Keratinocyte (primary cell): ENCODE measurements around the gene PEX10. TPM values are rescaled to one million over a fixed set of nuclear protein-coding genes. Genes with fewer than 3 reads are reported as not detected.

Source experiments
- DNase-seq: peaks from one replicate; pipeline ENCODE4 v3.0.0-alpha.2; 2011; ENCODE audit warnings: low read depth, missing footprints, low spot score
- FAIRE-seq: peaks from 2 replicates; lab custom pipeline; 2011; peaks lifted over from hg19 to GRCh38; lab: Jason Lieb, UNC
- H2AFZ ChIP-seq: 2 replicates; pipeline ENCODE4 v1.6.0; 2012; ENCODE audit warnings: low read length, control low read depth, inconsistent platforms; ENCODE audit not compliant: control insufficient read depth
- H3K27ac ChIP-seq: 2 replicates; pipeline ENCODE4 v1.5.1; 2011; ENCODE audit warnings: low read length; ENCODE audit not compliant: control insufficient read depth, insufficient read depth
- H3K27me3 ChIP-seq: 3 replicates; pipeline ENCODE4 v1.6.0; 2011; ENCODE audit warnings: low read length; ENCODE audit not compliant: control insufficient read depth, insufficient read depth; ENCODE audit errors: extremely low read depth
- H3K36me3 ChIP-seq, 2 experiments: 2 replicates in 1 of 2; 3 replicates in 1 of 2; pipeline ENCODE4 v1.5.1; 2011; ENCODE audit warnings: low read length in 2 of 2, mild to moderate bottlenecking in 1 of 2; ENCODE audit not compliant: control insufficient read depth in 2 of 2, insufficient read depth in 2 of 2; ENCODE audit errors: extremely low read depth in 1 of 2
- H3K4me1 ChIP-seq: 3 replicates; pipeline ENCODE4 v1.5.1; 2011; ENCODE audit warnings: low read length; ENCODE audit not compliant: control insufficient read depth, insufficient read depth; ENCODE audit errors: extremely low read depth
- H3K4me2 ChIP-seq: 3 replicates; pipeline ENCODE4 v1.6.0; 2011; ENCODE audit warnings: low read depth, low read length; ENCODE audit not compliant: control insufficient read depth, insufficient read depth; ENCODE audit errors: extremely low read depth
- H3K4me3 ChIP-seq, 3 experiments: fragments of 200-600 bp in 1 of 3; sonication (generic) in 1 of 3; 2 replicates in 2 of 3; 3 replicates in 1 of 3; pipeline ENCODE4 v1.5.1; 2011 to 2016; ENCODE audit warnings: low read length in 3 of 3, mild to moderate bottlenecking in 3 of 3, control low read depth in 2 of 3, inconsistent platforms in 1 of 3, low read depth in 1 of 3, mixed read lengths in 1 of 3, mixed run types in 1 of 3, moderate library complexity in 1 of 3; ENCODE audit not compliant: control insufficient read depth in 2 of 3, insufficient read depth in 2 of 3; ENCODE audit errors: extremely low read depth in 1 of 3
- H3K79me2 ChIP-seq: 2 replicates; pipeline ENCODE4 v1.6.0; 2012; ENCODE audit warnings: low read length; ENCODE audit not compliant: control insufficient read depth, insufficient read depth
- H3K9ac ChIP-seq: 3 replicates; pipeline ENCODE4 v1.6.0; 2011; ENCODE audit warnings: low read length; ENCODE audit not compliant: control insufficient read depth, insufficient read depth; ENCODE audit errors: extremely low read depth
- H3K9me1 ChIP-seq: 3 replicates; pipeline ENCODE4 v1.6.0; 2011; ENCODE audit warnings: low read length; ENCODE audit not compliant: control insufficient read depth, insufficient read depth; ENCODE audit errors: extremely low read depth
- H3K9me3 ChIP-seq: 2 replicates; pipeline ENCODE4 v1.5.1; 2012; ENCODE audit warnings: low read depth, low read length; ENCODE audit not compliant: control insufficient read depth
- H4K20me1 ChIP-seq: 3 replicates; pipeline ENCODE4 v1.6.0; 2011; ENCODE audit warnings: low read length; ENCODE audit not compliant: control insufficient read depth, insufficient read depth; ENCODE audit errors: extremely low read depth
- EZH2 ChIP-seq: IDR thresholded peaks from one replicate; pipeline ENCODE4 v1.6.1; 2012; ENCODE audit warnings: inconsistent platforms, mild to moderate bottlenecking, low read length, moderate library complexity
- dilution Hi-C: fragments of 300-500 bp; cut with MboI; formaldehyde crosslinking; loops from one replicate; pipeline ENCODE4 v1.7.0; 2020; ENCODE audit warnings: low sequenced_read_pairs; ENCODE audit not compliant: extremely low pct_ligation_motif_present
- polyA plus RNA-seq, 5 experiments: library from polyadenylated mRNA; depleted of rRNA in 3 of 5; stranded (reverse) in 3 of 5; stranded (forward) in 1 of 5; unstranded in 1 of 5; fragments of >200 nt; gene quantifications; 1 replicate in 1 of 5; 2 replicates in 3 of 5; 3 replicates in 1 of 5; pipeline versions ENCODE4 v1.2.1 to v1.2.3, GENCODE V29; 2011 to 2012; ENCODE audit warnings: missing spikeins in 2 of 5, low read depth in 1 of 5, low replicate concordance in 1 of 5
- TF ChIP-seq, protein P1 (sequence below), 3 experiments: IDR thresholded peaks in 1 of 3; conservative IDR thresholded peaks in 1 of 3; optimal IDR thresholded peaks in 1 of 3; 2 replicates in 2 of 3; 3 replicates in 1 of 3; pipeline versions ENCODE3 to v1.5.1; 2011; ENCODE audit warnings: low read length in 3 of 3, mild to moderate bottlenecking in 3 of 3, moderate library complexity in 2 of 3, control low read depth in 1 of 3, inconsistent platforms in 1 of 3; ENCODE audit not compliant: insufficient read depth in 2 of 3; ENCODE audit errors: extremely low read depth in 1 of 3

Gene PEX10
- polyA plus RNA-seq, 1 donor (not counting 4 experiments of a cell fraction or from before 2014, with no cell fraction given) = 13.8 TPM

GRCh38 chr1:2392686-2393085 is 19.7 kb downstream of the PEX10 start:
- dilution Hi-C loops = no loop called here
- DNase-seq = no peak
- peaks cover 3% of the 10 kb centered on the region for H4K20me1 ChIP-seq
- H2AFZ ChIP-seq = no peak overlapping the region
- no peaks in the 10 kb centered on the region for H3K9me3 ChIP-seq
- H3K9me1 ChIP-seq = peaks cover 4% of the 10 kb centered on the region
- peak overlapping the region; percentile 78 for H3K9ac ChIP-seq
- peak overlapping the region; percentile 99 for H3K4me2 ChIP-seq
- H3K4me1 ChIP-seq = peaks cover 21% of the 10 kb centered on the region
- FAIRE-seq = no peak
- H3K27me3 ChIP-seq = no peaks in the 10 kb centered on the region
- peaks cover 61% of the 10 kb centered on the region for H3K79me2 ChIP-seq
- H3K27ac ChIP-seq = peak overlapping the region; percentile 70
- TF ChIP-seq EZH2 = no peak
- TF ChIP-seq, protein P1, sequence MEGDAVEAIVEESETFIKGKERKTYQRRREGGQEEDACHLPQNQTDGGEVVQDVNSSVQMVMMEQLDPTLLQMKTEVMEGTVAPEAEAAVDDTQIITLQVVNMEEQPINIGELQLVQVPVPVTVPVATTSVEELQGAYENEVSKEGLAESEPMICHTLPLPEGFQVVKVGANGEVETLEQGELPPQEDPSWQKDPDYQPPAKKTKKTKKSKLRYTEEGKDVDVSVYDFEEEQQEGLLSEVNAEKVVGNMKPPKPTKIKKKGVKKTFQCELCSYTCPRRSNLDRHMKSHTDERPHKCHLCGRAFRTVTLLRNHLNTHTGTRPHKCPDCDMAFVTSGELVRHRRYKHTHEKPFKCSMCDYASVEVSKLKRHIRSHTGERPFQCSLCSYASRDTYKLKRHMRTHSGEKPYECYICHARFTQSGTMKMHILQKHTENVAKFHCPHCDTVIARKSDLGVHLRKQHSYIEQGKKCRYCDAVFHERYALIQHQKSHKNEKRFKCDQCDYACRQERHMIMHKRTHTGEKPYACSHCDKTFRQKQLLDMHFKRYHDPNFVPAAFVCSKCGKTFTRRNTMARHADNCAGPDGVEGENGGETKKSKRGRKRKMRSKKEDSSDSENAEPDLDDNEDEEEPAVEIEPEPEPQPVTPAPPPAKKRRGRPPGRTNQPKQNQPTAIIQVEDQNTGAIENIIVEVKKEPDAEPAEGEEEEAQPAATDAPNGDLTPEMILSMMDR (optimal IDR thresholded peaks at IDR 0.05 in 1 of 3, IDR thresholded peaks at IDR 0.05 in 1 of 3, conservative IDR thresholded peaks at IDR 0.05 in 1 of 3; ENCODE audit: extremely low read depth in 1 of 3, insufficient read depth in 2 of 3, low read length in 3 of 3) = no peak
- peak overlapping the region; percentile 91 to 97 (median 91) for H3K4me3 ChIP-seq
- H3K36me3 ChIP-seq = peaks cover 14 to 52% of the 10 kb centered on the region in 2 experiments

GRCh38 chr1:2391931-2392509 is 20.3 kb downstream of the PEX10 start:
- Histone ChIP-seq H4K20me1 (peaks cover 3% of the 10 kb centered on the region), H3K9me3 (no peaks in the 10 kb centered on the region), H3K27ac (peak overlapping the region; percentile 70), H3K27me3 (no peaks in the 10 kb centered on the region), H3K4me3 (peak overlapping the region; percentile 91 to 97 (median 91)), H3K4me2 (peak overlapping the region; percentile 99), H3K4me1 (peaks cover 21% of the 10 kb centered on the region), H2AFZ (no peak overlapping the region), H3K79me2 (peaks cover 56% of the 10 kb centered on the region), H3K36me3 (peaks cover 10 to 45% of the 10 kb centered on the region in 2 experiments), H3K9me1 (peaks cover 4% of the 10 kb centered on the region), H3K9ac (peak overlapping the region; percentile 78)
- dilution Hi-C loops = no loop called here
- DNase-seq = no peak
- TF ChIP-seq, protein P1 (optimal IDR thresholded peaks at IDR 0.05 in 1 of 3, IDR thresholded peaks at IDR 0.05 in 1 of 3, conservative IDR thresholded peaks at IDR 0.05 in 1 of 3; ENCODE audit: extremely low read depth in 1 of 3, insufficient read depth in 2 of 3, low read length in 3 of 3) = no peak
- no peak for TF ChIP-seq EZH2
- FAIRE-seq = no peak
